Measurements from ENCODE around the gene MCIDAS.

- TF ChIP-seq CTCF (IDR thresholded peaks at IDR 0.05 in 4 of 5, conservative IDR thresholded peaks at IDR 0.05 in 1 of 5) (no peak), POLR2A (IDR thresholded peaks at IDR 0.05) (no peak)
Measured at GRCh38 chr5:55236800-55237199, 9.7 kb upstream of the MCIDAS start.
